Ascending aorta (tissue), 2 donors: ENCODE data around the gene CACNG7. TPM values are rescaled to one million over a fixed set of nuclear protein-coding genes. Genes with fewer than 3 reads are reported as not detected.

ENCODE experiments used
- DNase-seq, 2 donors: peaks; one replicate each; pipeline ENCODE4 v3.0.0-alpha.2; 2019; ENCODE audit warnings: low spot score in 2 of 2
- H3K27ac ChIP-seq, 2 donors: fragments of 200-600 bp; sonication (generic); one replicate each; pipeline ENCODE4 v1.5.1; 2016 to 2017; ENCODE audit warnings: mild to moderate bottlenecking in 1 of 2
- H3K27me3 ChIP-seq: fragments of 200-600 bp; sonication (generic); one replicate; pipeline ENCODE4 v1.5.1; 2017
- H3K36me3 ChIP-seq, 2 donors: fragments of 200-600 bp; sonication (generic); one replicate each; pipeline ENCODE4 v1.5.1; 2016
- H3K4me1 ChIP-seq, 2 donors: fragments of 200-600 bp; sonication (generic); one replicate each; pipeline ENCODE4 v1.5.1; 2016 to 2017; ENCODE audit warnings: mild to moderate bottlenecking in 1 of 2
- H3K4me3 ChIP-seq, 2 donors: fragments of 200-600 bp; sonication (generic); one replicate each; pipeline ENCODE4 v1.5.1; 2016 to 2017; ENCODE audit warnings: mild to moderate bottlenecking in 1 of 2
- H3K9me3 ChIP-seq, 2 donors: fragments of 200-600 bp; sonication (generic); one replicate each; pipeline ENCODE4 v1.5.1; 2016
- CTCF ChIP-seq, 3 experiments: fragments of 200-600 bp in 2 of 3; fragments of 450-650 bp in 1 of 3; sonication (generic) in 2 of 3; IDR thresholded peaks; one replicate each; pipeline ENCODE4 v1.5.1; 2016 to 2019; ENCODE audit warnings: antibody characterized with exemption in 3 of 3, mild to moderate bottlenecking in 1 of 3, moderate library complexity in 1 of 3
- intact Hi-C: fragments of 100-400 bp; cut with DNase I; formaldehyde crosslinking; loops from one replicate; pipeline ENCODE4 v1.15.1; 2023
- total RNA-seq: library from RNA; depleted of rRNA; stranded (reverse); fragments of >200 nt; gene quantifications from one replicate; pipeline ENCODE4 v1.1.0, GENCODE V29; 2016

CACNG7 gene
- total RNA-seq, 1 donor from 2014 or later = not detected

GRCh38 chr19:53992815-53993214 lies 83.7 kb downstream of the CACNG7 start:
- Histone ChIP-seq H3K36me3 (no peaks in the 10 kb centered on the region), H3K4me1 (peaks cover 0 to 2% of the 10 kb centered on the region in 2 donors), H3K9me3 (no peaks in the 10 kb centered on the region), H3K27ac (no peak overlapping the region), H3K27me3 (peaks cover 13% of the 10 kb centered on the region), H3K4me3 (no peak overlapping the region)
- DNase-seq = no peak
- TF ChIP-seq CTCF (IDR thresholded peaks at IDR 0.05) = no peak
- intact Hi-C loops = no loop called here

- H3K27me3 ChIP-seq = peaks cover 13% of the 10 kb centered on the region
Measured at GRCh38 chr19:53993448-53993847, 84.4 kb downstream of the CACNG7 start.

More at GRCh38 chr19:53993448-53993847, 84.4 kb downstream of the CACNG7 start:
- no peak for TF ChIP-seq CTCF (IDR thresholded peaks at IDR 0.05)
- Histone ChIP-seq H3K4me1 (peaks cover 0 to 2% of the 10 kb centered on the region in 2 donors), H3K36me3 (no peaks in the 10 kb centered on the region), H3K27ac (no peak overlapping the region), H3K9me3 (no peaks in the 10 kb centered on the region), H3K4me3 (no peak overlapping the region)
- intact Hi-C loops = no loop called here
- no peak for DNase-seq

Other genes starting within 250 kb of the CACNG7 start
- not detected for gene NLRP12, start 85.0 kb upstream of the CACNG7 start, total RNA-seq
- 422 TPM for gene MYADM, start 41.4 kb upstream of the CACNG7 start, total RNA-seq
- not detected for gene PRKCG, start 27.1 kb upstream of the CACNG7 start, total RNA-seq
- 0.32 TPM for gene CACNG8, start 53.7 kb downstream of the CACNG7 start, total RNA-seq
- not detected for gene CACNG6, start 82.4 kb downstream of the CACNG7 start, total RNA-seq
- not detected for gene VSTM1, start 154.6 kb downstream of the CACNG7 start, total RNA-seq
- not detected for gene TARM1, start 172.1 kb downstream of the CACNG7 start, total RNA-seq
- 13.6 TPM for gene OSCAR, start 191.5 kb downstream of the CACNG7 start, total RNA-seq
- gene NDUFA3, start 193.6 kb downstream of the CACNG7 start, total RNA-seq = 12.5 TPM
- 10.6 TPM for gene TFPT, start 206.4 kb downstream of the CACNG7 start, total RNA-seq
- gene PRPF31, start 206.5 kb downstream of the CACNG7 start, total RNA-seq = 84.1 TPM
- 69.1 TPM for gene CNOT3, start 228.5 kb downstream of the CACNG7 start, total RNA-seq